ENCODE measurements around the gene CST9.

CST9 gene

GRCh38 chr20:23649830-23650417, 44.2 kb upstream of the CST9 start:
- Histone ChIP-seq H3K4me3 (ENCODE audit: low read depth in 1 of 2, low read length in 2 of 2) (no peak overlapping the region), H3K27ac (ENCODE audit: low read length) (no peak overlapping the region), H3K4me1 (ENCODE audit: insufficient read depth, low read length) (no peaks in the 10 kb centered on the region), H3K9ac (ENCODE audit: low read depth, low read length) (no peak overlapping the region), H4K20me1 (ENCODE audit: insufficient read depth, low read length) (no peaks in the 10 kb centered on the region), H3K79me2 (ENCODE audit: insufficient read depth, low read length) (no peaks in the 10 kb centered on the region), H3K9me3 (ENCODE audit: insufficient read depth, low read length, severe bottlenecking) (no peaks in the 10 kb centered on the region), H2AFZ (ENCODE audit: low read depth, low read length) (no peak overlapping the region), H3K4me2 (ENCODE audit: insufficient read depth, low read length) (no peak overlapping the region), H3K27me3 (ENCODE audit: insufficient read depth, low read length, poor library complexity) (peaks cover 11% of the 10 kb centered on the region), H3K36me3 (ENCODE audit: insufficient read depth, low read length) (no peaks in the 10 kb centered on the region)
- no peak for DNase-seq
- no peak for TF ChIP-seq EZH2 (IDR thresholded peaks at IDR 0.05; ENCODE audit: borderline replicate concordance, low read depth, low read length, severe bottlenecking)
- TF ChIP-seq, protein P1, sequence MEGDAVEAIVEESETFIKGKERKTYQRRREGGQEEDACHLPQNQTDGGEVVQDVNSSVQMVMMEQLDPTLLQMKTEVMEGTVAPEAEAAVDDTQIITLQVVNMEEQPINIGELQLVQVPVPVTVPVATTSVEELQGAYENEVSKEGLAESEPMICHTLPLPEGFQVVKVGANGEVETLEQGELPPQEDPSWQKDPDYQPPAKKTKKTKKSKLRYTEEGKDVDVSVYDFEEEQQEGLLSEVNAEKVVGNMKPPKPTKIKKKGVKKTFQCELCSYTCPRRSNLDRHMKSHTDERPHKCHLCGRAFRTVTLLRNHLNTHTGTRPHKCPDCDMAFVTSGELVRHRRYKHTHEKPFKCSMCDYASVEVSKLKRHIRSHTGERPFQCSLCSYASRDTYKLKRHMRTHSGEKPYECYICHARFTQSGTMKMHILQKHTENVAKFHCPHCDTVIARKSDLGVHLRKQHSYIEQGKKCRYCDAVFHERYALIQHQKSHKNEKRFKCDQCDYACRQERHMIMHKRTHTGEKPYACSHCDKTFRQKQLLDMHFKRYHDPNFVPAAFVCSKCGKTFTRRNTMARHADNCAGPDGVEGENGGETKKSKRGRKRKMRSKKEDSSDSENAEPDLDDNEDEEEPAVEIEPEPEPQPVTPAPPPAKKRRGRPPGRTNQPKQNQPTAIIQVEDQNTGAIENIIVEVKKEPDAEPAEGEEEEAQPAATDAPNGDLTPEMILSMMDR (IDR thresholded peaks at IDR 0.05; ENCODE audit: borderline replicate concordance, extremely low read depth, low read length, poor library complexity, severe bottlenecking): no peak
- no peak for ATAC-seq (ENCODE audit: insufficient read depth, low read depth)

DNA sequence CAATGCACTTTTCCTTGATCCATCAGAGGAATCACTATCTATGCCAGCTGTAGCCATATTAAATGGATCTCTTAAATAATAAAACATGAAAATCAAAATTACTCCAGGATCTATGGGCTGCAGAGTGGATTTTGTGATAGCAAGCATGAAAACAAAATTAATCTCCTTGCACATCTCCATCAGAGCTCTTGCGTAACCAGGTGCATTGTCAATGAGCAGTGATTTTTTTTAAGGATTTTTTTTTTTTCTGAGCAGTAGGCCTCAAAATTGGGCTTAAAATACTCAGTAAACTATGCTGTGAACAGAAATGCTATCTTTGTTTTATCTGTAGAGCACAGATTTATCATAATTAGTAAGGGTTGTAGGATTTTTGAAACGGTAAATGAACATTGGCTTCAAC, 43.5 kb upstream of the CST9 start:
- no peaks in the 10 kb centered on the region for H3K79me2 ChIP-seq (ENCODE audit: insufficient read depth, low read length)
- no peaks in the 10 kb centered on the region for H3K4me1 ChIP-seq (ENCODE audit: insufficient read depth, low read length)
- no peaks in the 10 kb centered on the region for H3K36me3 ChIP-seq (ENCODE audit: insufficient read depth, low read length)
- DNase-seq (no peak), ATAC-seq (ENCODE audit: insufficient read depth, low read depth) (no peak)
- no peak overlapping the region for H3K4me2 ChIP-seq (ENCODE audit: insufficient read depth, low read length)
- no peak overlapping the region for H3K9ac ChIP-seq (ENCODE audit: low read depth, low read length)
- TF ChIP-seq, protein P1 (IDR thresholded peaks at IDR 0.05; ENCODE audit: borderline replicate concordance, extremely low read depth, low read length, poor library complexity, severe bottlenecking): no peak
- TF ChIP-seq EZH2 (IDR thresholded peaks at IDR 0.05; ENCODE audit: borderline replicate concordance, low read depth, low read length, severe bottlenecking): no peak
- H4K20me1 ChIP-seq (ENCODE audit: insufficient read depth, low read length): no peaks in the 10 kb centered on the region
- no peak overlapping the region for H3K27ac ChIP-seq (ENCODE audit: low read length)
- no peak overlapping the region for H2AFZ ChIP-seq (ENCODE audit: low read depth, low read length)
- H3K9me3 ChIP-seq (ENCODE audit: insufficient read depth, low read length, severe bottlenecking): no peaks in the 10 kb centered on the region
- no peak overlapping the region for H3K4me3 ChIP-seq (ENCODE audit: low read depth in 1 of 2, low read length in 2 of 2)
- peaks cover 10% of the 10 kb centered on the region for H3K27me3 ChIP-seq (ENCODE audit: insufficient read depth, low read length, poor library complexity)

DNA sequence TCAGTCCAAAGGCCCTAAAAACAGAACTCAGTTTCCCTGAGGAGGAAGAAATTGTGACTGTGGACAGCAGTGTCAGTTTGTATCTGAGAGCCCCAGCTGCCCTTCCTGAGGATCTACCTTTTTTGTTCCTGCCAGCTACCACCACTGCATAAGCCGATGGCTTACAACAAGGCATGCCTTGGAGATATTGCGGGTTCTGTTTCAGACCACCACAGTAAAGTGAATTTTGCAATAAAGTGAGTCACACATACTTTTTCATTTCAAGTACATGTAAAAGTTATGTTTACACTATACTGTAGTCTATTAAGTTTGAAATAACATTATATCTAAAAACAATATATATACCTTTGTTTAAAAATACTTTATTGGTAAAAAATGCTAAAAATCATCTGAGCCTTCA, 41.6 kb upstream of the CST9 start:
- no peak for DNase-seq
- Histone ChIP-seq H2AFZ (ENCODE audit: low read depth, low read length) (no peak overlapping the region), H3K79me2 (ENCODE audit: insufficient read depth, low read length) (no peaks in the 10 kb centered on the region), H3K36me3 (ENCODE audit: insufficient read depth, low read length) (no peaks in the 10 kb centered on the region), H3K4me2 (ENCODE audit: insufficient read depth, low read length) (no peak overlapping the region), H3K9ac (ENCODE audit: low read depth, low read length) (no peak overlapping the region), H3K4me1 (ENCODE audit: insufficient read depth, low read length) (no peaks in the 10 kb centered on the region), H4K20me1 (ENCODE audit: insufficient read depth, low read length) (no peaks in the 10 kb centered on the region), H3K27me3 (ENCODE audit: insufficient read depth, low read length, poor library complexity) (peaks cover 2% of the 10 kb centered on the region), H3K4me3 (ENCODE audit: low read depth in 1 of 2, low read length in 2 of 2) (no peak overlapping the region), H3K9me3 (ENCODE audit: insufficient read depth, low read length, severe bottlenecking) (no peaks in the 10 kb centered on the region), H3K27ac (ENCODE audit: low read length) (no peak overlapping the region)
- no peak for TF ChIP-seq EZH2 (IDR thresholded peaks at IDR 0.05; ENCODE audit: borderline replicate concordance, low read depth, low read length, severe bottlenecking)
- TF ChIP-seq, protein P1 (IDR thresholded peaks at IDR 0.05; ENCODE audit: borderline replicate concordance, extremely low read depth, low read length, poor library complexity, severe bottlenecking): no peak
- ATAC-seq (ENCODE audit: insufficient read depth, low read depth): no peak

All from DND-41 (cell line).